Colonic mucosa (tissue), 4 donors: ENCODE measurements around the gene C13orf42. TPM values are rescaled to one million over a fixed set of nuclear protein-coding genes. Genes with fewer than 3 reads are reported as not detected.

Experiments
- DNase-seq: peaks from one replicate; pipeline ENCODE4 v3.0.0-alpha.2; 2020
- H3K27ac ChIP-seq: fragments of 200-600 bp; one replicate; pipeline ENCODE4 v1.8.0; 2021
- H3K27me3 ChIP-seq: fragments of 200-600 bp; one replicate; pipeline ENCODE4 v1.8.0; 2021
- H3K36me3 ChIP-seq: fragments of 200-600 bp; one replicate; pipeline ENCODE4 v1.8.0; 2021
- H3K4me1 ChIP-seq: fragments of 200-600 bp; one replicate; pipeline ENCODE4 v1.8.0; 2021; ENCODE audit warnings: mild to moderate bottlenecking
- H3K4me3 ChIP-seq: fragments of 200-600 bp; one replicate; pipeline ENCODE4 v1.8.0; 2021
- H3K9ac ChIP-seq, 2 donors: one replicate each; pipeline ENCODE4 v1.7.0; 2013; ENCODE audit warnings: control low read depth in 2 of 2, low read depth in 2 of 2, low read length in 2 of 2
- H3K9me3 ChIP-seq: fragments of 200-600 bp; one replicate; pipeline ENCODE4 v1.8.0; 2021
- CTCF ChIP-seq: fragments of 200-600 bp; IDR thresholded peaks from one replicate; pipeline ENCODE4 v1.8.0; 2022; ENCODE audit warnings: antibody characterized with exemption, mild to moderate bottlenecking
- intact Hi-C: fragments of 100-400 bp; cut with DNase I; formaldehyde crosslinking; loops from one replicate; pipeline ENCODE4 v1.14.1; 2022
- total RNA-seq, 2 donors: library from RNA; stranded (reverse); fragmentation: NEBNext Ultra II Directional in 1 of 2; extraction: Animal tissue kit (Norgen Biotek cat#: 25700) in 1 of 2; gene quantifications; one replicate each; pipeline ENCODE4 v1.2.1, GENCODE V29; 2021
- donor health status: healthy.
- donor health status: DM: no; HTN: no; CAD: no.
- donor health status: DM: no; HTN: no; CAD: no.

Gene C13orf42
- total RNA-seq, 2 donors from 2014 or later, result not detected

- intact Hi-C loops, result no loop called here
- Histone ChIP-seq H3K4me1 (no peaks in the 10 kb centered on the region), H3K4me3 (no peak overlapping the region), H3K9me3 (no peaks in the 10 kb centered on the region), H3K27ac (no peak overlapping the region), H3K36me3 (no peaks in the 10 kb centered on the region), H3K9ac (no peak overlapping the region), H3K27me3 (no peaks in the 10 kb centered on the region)
- TF ChIP-seq CTCF, result no peak
- no peak for DNase-seq
Measured at GRCh38 chr13:51052581-51052980, 58.5 kb downstream of the C13orf42 start.

- intact Hi-C loops, result no loop called here
- H3K9me3 ChIP-seq, result no peaks in the 10 kb centered on the region
- no peaks in the 10 kb centered on the region for H3K36me3 ChIP-seq
- H3K27me3 ChIP-seq, result no peaks in the 10 kb centered on the region
- no peak overlapping the region for H3K27ac ChIP-seq
- TF ChIP-seq CTCF, result no peak
- no peak overlapping the region for H3K4me3 ChIP-seq
- DNase-seq, result no peak
- H3K9ac ChIP-seq, result no peak overlapping the region
- no peaks in the 10 kb centered on the region for H3K4me1 ChIP-seq
Measured at GRCh38 chr13:51050021-51050830, 60.8 kb downstream of the C13orf42 start.

- TF ChIP-seq CTCF, result no peak
- no peak for DNase-seq
Measured at GRCh38 chr13:51048616-51049015, 62.5 kb downstream of the C13orf42 start.

GRCh38 chr13:51048166-51048461, 63.0 kb downstream of the C13orf42 start:
- H3K9ac ChIP-seq, result no peak overlapping the region
- H3K4me1 ChIP-seq, result no peaks in the 10 kb centered on the region
- intact Hi-C loops, result no loop called here
- no peak for TF ChIP-seq CTCF
- H3K9me3 ChIP-seq, result no peaks in the 10 kb centered on the region
- H3K27ac ChIP-seq, result no peak overlapping the region
- no peaks in the 10 kb centered on the region for H3K36me3 ChIP-seq
- no peak for DNase-seq
- no peaks in the 10 kb centered on the region for H3K27me3 ChIP-seq
- no peak overlapping the region for H3K4me3 ChIP-seq

More at GRCh38 chr13:51048616-51049015, 62.5 kb downstream of the C13orf42 start:
- no peaks in the 10 kb centered on the region for H3K4me1 ChIP-seq
- H3K27ac ChIP-seq, result no peak overlapping the region
- intact Hi-C loops, result no loop called here
- H3K9ac ChIP-seq, result no peak overlapping the region
- no peaks in the 10 kb centered on the region for H3K36me3 ChIP-seq
- H3K27me3 ChIP-seq, result no peaks in the 10 kb centered on the region
- no peaks in the 10 kb centered on the region for H3K9me3 ChIP-seq
- no peak overlapping the region for H3K4me3 ChIP-seq

GRCh38 chr13:51047434-51048165, 63.5 kb downstream of the C13orf42 start:
- DNase-seq, result no peak
- Histone ChIP-seq H3K9ac (no peak overlapping the region), H3K9me3 (no peaks in the 10 kb centered on the region), H3K36me3 (no peaks in the 10 kb centered on the region), H3K27me3 (no peaks in the 10 kb centered on the region), H3K27ac (no peak overlapping the region), H3K4me3 (no peak overlapping the region), H3K4me1 (no peaks in the 10 kb centered on the region)
- no peak for TF ChIP-seq CTCF
- intact Hi-C loops, result no loop called here
